HG02973 (cell line): ENCODE measurements around the gene TMEM244.
"Not testable (repeated sequence)": the region's sequence is repeated elsewhere in the genome, so short reads cannot be mapped to it uniquely, and the experiment has no call there.

Experiments used
- ATAC-seq: cut with Tn5 transposase; IDR thresholded peaks from one replicate; pipeline ENCODE4 v1.9.1; 2021; ENCODE audit warnings: moderate library complexity; ENCODE audit not compliant: unreplicated experiment

TMEM244 gene

DNA sequence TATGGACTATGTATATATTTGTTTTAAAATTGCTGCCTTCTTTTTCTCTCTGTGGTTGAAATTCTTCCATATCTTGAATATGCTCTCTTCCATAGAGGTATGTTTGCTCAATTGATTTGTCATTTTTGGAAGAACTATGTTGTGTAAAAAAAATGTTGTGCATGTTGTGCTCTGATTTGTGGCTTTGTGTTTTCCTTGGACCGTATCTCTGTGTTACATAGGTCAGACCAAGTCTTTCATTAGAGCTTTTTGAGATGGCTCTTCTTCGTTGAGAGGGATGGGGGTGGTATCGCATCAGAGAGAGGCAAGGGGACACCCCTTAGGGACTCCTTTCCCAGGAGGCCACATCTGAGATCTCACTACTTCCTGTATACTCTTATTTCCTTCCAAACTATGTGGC is 43.8 kb downstream of the TMEM244 start:
- no peak for ATAC-seq

DNA sequence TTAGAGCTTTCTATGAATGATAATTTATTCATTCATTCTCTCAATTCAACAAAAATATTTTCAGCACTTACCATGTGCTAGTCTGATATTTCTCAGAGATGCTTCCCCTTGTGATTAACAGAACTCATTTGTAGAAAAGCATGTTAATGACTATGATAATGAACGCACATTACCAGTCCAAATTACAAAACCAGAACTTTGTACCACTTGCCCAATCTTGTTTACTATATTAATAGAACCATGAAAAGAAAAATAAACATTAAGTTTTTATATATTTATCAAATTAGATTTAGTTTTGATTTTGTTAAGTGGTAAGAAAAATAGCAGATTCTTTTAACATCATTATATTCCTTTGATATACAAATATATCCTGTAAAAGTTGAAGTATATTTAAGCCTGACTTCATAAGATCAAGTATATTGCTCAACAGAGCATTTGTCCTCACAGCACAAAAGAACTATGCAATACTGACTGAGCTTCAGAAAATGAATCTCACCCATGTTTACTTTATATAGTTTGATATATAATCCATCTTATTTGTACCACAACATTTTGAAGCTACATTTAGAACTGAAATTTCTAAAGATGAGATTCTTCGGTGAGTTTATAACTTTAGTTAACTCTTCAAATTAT is 48.9 kb downstream of the TMEM244 start:
- ATAC-seq: no peak

GRCh38 chr6:129807141-129807540 is 54.0 kb downstream of the TMEM244 start:
- ATAC-seq: not testable (repeated sequence)

DNA sequence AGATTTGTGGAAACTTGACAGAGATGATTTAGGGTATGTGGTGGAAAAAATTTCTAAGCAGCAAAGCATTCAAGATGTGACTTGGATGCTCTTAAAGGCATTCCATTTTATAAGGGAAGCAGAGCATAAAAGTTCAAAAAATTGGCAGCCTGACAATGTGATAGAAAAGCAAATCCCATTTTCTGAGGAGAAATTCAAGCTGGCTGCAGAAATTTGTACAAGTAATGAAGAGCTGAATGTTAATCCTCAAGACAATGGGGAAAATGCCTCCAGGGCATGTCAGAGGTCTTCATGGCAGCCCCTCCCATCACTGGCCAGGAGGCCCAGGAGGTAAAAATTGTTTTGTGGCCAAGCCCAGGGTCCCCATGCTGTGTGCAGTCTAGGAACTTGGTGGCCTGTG is 58.2 kb downstream of the TMEM244 start:
- not testable (repeated sequence) for ATAC-seq

GRCh38 chr6:129801909-129802308 is 59.2 kb downstream of the TMEM244 start:
- no peak for ATAC-seq

DNA sequence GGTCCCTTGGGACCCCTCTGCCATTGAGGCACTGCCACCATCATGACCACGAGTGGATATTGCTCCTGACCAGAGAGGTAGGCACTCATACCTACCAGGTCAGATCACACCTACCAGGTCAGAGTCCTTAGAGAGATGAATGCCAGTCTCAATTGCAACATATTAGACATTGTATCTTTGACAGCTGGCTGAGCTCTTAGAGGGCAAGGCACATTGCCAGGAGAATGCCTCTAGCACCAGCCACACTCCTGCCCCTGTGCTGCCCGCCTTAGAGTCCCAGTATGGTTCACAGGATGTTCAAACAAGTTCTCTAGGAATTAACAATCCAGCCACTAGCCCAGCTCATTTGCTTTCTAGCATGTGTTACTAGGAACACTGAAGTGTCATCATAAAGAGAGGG is 65.9 kb downstream of the TMEM244 start:
- ATAC-seq: no peak

DNA sequence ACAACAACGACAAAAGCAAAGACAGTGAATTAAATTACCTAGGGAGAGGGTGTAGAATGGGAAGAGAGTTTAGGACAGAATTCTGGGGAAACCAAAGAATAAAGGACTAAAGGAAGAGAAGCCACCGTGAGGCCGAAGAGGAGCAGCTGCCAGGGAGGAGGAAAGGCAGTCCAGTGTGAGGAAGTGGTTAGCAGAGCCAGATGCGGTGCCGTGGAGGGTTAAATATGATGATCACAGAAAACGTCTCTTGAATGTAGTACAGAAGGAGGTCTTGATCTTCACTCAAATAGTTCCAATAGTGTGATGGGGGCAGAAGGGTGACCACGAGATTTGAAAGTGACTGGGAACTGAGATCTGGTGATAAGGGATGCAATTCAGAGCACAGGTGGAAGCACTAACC is 67.7 kb downstream of the TMEM244 start:
- ATAC-seq: no peak

DNA sequence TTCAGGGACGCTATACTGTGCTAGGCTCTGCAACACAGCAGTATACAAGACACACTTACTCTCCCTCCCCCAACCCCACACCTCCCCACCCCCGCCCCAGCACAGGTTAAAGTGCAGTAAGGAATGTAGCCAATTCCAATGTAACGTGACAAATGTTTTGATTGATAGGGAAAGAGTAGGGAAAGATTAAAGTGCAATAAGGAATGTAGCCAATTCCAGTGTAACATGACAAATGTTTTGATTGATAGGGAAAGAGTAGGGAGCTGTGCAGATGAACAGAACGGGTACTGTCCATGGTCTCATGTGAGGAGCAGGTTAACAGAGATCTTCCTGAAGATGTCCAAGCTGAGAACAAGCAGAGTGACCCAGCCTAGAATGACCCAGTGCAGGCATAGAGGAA is 69.1 kb downstream of the TMEM244 start:
- ATAC-seq: no peak

DNA sequence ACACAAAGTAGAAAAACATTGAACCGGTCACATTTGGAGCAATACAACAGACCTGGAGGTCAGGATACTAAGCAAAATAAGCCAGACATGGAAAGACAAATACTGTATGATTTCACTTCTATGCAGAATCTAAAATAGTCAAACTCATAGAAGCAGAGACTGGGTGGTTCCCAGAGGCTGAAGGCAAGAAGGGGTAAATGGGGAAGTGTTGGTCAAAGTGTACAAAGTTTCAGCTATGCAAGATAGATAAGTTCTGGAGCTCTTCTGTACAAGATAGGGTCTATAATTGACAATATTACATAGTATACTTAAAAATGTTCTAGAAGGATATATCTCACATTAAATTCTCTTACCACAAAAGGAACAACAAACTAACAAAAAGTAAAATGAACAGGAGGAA is 70.3 kb downstream of the TMEM244 start:
- no peak for ATAC-seq

- ATAC-seq: no peak
These were observed 71.1 kb downstream of the TMEM244 start for GRCh38 chr6:129789974-129790373.

DNA sequence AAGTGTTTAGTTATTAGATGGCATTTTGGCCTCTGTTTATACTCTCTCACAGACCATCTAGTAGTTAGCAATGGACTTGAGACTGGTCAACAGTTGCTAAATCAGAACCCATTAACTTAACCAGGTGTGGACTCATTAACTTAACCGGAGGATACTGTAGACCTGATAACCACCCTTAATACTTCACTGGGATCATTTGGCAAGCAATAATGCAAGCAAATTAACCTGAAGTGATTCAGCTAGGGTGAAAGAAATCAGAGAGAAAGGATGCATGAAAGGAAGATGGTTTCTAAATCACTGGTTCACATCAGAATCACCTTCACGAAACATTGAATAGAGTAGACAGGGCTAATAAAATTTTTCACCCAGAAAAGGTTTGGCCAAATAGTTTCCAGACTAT is 73.3 kb downstream of the TMEM244 start:
- no peak for ATAC-seq

DNA sequence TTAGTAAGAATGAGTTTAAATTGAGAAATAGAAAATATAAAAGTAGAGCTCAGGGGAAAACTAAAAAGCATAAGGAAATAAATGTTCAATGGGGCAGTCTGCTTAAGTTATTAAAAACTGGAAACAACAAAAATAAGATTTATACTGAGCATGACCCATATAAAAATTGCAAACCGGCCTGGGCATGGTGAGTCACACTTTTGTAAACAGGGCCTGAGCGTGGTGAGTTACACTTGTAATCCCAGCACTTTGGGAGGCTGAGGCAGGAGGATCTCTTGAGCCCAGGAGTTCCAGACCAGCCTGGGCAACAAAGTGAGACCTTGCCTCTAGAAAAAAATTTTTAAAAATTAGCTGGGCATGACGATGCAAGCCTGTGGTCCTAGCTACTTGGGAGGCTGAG is 74.6 kb downstream of the TMEM244 start:
- no peak for ATAC-seq

- ATAC-seq: no peak
These were observed 75.4 kb downstream of the TMEM244 start for GRCh38 chr6:129785756-129786135.

DNA sequence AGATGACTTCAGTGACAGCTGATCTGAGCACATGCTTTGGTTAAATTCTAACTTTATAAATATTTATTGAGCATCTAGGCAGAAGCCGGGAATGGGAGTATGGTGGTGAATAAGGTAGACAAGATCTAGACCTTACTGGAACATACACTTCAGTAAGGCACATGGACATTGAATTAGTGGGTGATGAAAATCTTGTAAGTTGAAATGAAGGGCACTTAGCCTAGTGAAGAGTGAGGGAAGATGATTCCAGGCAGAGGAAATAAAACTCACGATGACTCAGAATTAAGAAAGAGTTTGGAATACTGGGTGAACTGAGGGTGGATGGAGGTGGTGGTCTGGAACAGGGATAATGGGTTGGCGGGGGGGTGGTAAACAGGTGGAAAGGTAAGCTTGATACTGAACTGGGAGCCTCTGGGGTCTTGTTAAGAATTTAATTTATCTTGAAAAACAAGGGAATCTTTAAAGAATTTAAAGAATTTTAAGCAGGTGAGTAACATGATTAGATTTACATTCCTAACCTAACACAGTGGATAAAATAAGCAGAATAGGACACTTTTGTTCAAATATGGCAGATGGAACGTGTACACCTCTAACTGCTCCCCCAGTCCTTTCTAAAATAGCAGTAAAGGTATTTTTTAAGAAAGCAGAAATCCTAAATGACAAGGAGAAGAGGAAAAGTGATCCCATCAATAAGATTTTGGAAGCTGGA is 75.9 kb downstream of the TMEM244 start:
- ATAC-seq: no peak
